GM23338 (cell line): ENCODE data around the gene PDCD1.

Experiments used
- CREB1 ChIP-seq: fragments of 250-450 bp; sonication (Bioruptor Pico); IDR thresholded peaks from 2 replicates; pipeline ENCODE4 v1.5.0; 2020; ENCODE audit warnings: low read depth, mild to moderate bottlenecking, moderate library complexity
- EZH2 ChIP-seq: fragments of 200-600 bp; sonication (generic); IDR thresholded peaks from one replicate; pipeline ENCODE4 v1.8.0; 2017; ENCODE audit warnings: antibody characterized with exemption, mild to moderate bottlenecking, low read depth; ENCODE audit not compliant: unreplicated experiment
- EZH2phosphoT487 ChIP-seq: fragments of 200-600 bp; sonication (generic); IDR thresholded peaks from one replicate; pipeline ENCODE4 v1.8.1; 2018; ENCODE audit warnings: antibody characterized with exemption; ENCODE audit not compliant: unreplicated experiment
- JUNB ChIP-seq: IDR thresholded peaks from one replicate; pipeline ENCODE4 v1.6.1; 2016; ENCODE audit warnings: antibody characterized with exemption; ENCODE audit not compliant: unreplicated experiment
- NANOG ChIP-seq: IDR thresholded peaks from 2 replicates; pipeline ENCODE4 v1.6.1; 2016; ENCODE audit warnings: antibody characterized with exemption, borderline replicate concordance
- POLR2AphosphoS5 ChIP-seq: IDR thresholded peaks from 2 replicates; pipeline ENCODE4 v1.6.1; 2016; ENCODE audit warnings: antibody characterized with exemption, low read depth
- TF ChIP-seq, protein P1 (sequence below), 2 experiments: fragments of 200-600 bp in 1 of 2; sonication (generic) in 1 of 2; conservative IDR thresholded peaks; 2 replicates each; pipeline versions ENCODE4 v1.5.1 to v1.6.1; 2016 to 2017; ENCODE audit warnings: antibody characterized with exemption in 2 of 2, low read depth in 2 of 2, mild to moderate bottlenecking in 2 of 2, moderate library complexity in 1 of 2
- TF ChIP-seq, protein P2 (sequence below): IDR thresholded peaks from one replicate; pipeline ENCODE4 v1.6.1; 2018; ENCODE audit warnings: antibody characterized with exemption; ENCODE audit not compliant: unreplicated experiment

DNA sequence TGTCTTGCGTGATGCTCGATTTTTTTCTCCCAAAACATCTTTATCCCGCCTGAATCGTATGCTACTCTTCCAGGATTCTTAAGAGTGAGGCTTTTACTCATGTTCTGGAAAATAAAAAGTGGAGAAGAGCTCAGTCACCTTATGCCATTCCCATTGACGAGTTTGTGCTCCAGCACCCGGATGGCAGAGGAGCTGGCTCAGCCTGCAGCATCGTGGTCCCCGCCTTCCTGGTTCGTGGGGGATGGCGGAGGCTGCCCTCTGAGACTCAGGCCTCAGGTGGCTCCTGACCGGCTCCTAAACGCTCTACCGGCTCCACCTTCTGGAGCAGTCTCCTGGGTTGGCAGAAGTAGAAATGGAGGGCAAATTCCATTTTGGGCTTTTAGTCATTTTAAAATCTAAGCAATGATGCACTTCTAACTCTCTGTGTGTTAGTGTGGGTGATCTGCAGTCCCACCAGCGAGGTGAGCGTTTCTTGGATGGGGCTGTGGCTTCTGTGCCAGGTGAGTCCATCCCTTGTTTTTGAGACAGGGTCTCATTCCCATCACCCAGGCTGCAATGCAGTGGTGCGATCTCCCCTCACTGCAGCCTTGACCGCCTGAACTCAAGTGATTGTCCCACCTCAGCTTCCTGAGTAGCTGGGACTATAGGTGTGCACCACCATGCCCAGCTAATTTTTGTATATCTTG is 38.7 kb upstream of the PDCD1 start:
- TF ChIP-seq, protein P1, sequence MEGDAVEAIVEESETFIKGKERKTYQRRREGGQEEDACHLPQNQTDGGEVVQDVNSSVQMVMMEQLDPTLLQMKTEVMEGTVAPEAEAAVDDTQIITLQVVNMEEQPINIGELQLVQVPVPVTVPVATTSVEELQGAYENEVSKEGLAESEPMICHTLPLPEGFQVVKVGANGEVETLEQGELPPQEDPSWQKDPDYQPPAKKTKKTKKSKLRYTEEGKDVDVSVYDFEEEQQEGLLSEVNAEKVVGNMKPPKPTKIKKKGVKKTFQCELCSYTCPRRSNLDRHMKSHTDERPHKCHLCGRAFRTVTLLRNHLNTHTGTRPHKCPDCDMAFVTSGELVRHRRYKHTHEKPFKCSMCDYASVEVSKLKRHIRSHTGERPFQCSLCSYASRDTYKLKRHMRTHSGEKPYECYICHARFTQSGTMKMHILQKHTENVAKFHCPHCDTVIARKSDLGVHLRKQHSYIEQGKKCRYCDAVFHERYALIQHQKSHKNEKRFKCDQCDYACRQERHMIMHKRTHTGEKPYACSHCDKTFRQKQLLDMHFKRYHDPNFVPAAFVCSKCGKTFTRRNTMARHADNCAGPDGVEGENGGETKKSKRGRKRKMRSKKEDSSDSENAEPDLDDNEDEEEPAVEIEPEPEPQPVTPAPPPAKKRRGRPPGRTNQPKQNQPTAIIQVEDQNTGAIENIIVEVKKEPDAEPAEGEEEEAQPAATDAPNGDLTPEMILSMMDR (conservative IDR thresholded peaks at IDR 0.05; ENCODE audit: low read depth in 2 of 2) = no peak
- no peak for TF ChIP-seq JUNB
- no peak for TF ChIP-seq EZH2phosphoT487
- TF ChIP-seq POLR2AphosphoS5 = no peak
- TF ChIP-seq CREB1 = no peak
- TF ChIP-seq EZH2 = no peak
- TF ChIP-seq NANOG = no peak
- TF ChIP-seq, protein P2, sequence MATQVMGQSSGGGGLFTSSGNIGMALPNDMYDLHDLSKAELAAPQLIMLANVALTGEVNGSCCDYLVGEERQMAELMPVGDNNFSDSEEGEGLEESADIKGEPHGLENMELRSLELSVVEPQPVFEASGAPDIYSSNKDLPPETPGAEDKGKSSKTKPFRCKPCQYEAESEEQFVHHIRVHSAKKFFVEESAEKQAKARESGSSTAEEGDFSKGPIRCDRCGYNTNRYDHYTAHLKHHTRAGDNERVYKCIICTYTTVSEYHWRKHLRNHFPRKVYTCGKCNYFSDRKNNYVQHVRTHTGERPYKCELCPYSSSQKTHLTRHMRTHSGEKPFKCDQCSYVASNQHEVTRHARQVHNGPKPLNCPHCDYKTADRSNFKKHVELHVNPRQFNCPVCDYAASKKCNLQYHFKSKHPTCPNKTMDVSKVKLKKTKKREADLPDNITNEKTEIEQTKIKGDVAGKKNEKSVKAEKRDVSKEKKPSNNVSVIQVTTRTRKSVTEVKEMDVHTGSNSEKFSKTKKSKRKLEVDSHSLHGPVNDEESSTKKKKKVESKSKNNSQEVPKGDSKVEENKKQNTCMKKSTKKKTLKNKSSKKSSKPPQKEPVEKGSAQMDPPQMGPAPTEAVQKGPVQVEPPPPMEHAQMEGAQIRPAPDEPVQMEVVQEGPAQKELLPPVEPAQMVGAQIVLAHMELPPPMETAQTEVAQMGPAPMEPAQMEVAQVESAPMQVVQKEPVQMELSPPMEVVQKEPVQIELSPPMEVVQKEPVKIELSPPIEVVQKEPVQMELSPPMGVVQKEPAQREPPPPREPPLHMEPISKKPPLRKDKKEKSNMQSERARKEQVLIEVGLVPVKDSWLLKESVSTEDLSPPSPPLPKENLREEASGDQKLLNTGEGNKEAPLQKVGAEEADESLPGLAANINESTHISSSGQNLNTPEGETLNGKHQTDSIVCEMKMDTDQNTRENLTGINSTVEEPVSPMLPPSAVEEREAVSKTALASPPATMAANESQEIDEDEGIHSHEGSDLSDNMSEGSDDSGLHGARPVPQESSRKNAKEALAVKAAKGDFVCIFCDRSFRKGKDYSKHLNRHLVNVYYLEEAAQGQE = no peak
